H1 (cell line): Measurements from ENCODE around the gene HEBP2. TPM values are rescaled to one million over a fixed set of nuclear protein-coding genes. Genes with fewer than 3 reads are reported as not detected.

ENCODE experiments used
- CBX8 ChIP-seq: fragments of 300-800, 300-1000 bp; sonication (generic); IDR thresholded peaks from 2 replicates; pipeline ENCODE4 v1.7.1; 2016; ENCODE audit warnings: low read depth, low read length, borderline replicate concordance
- SP2 ChIP-seq: IDR thresholded peaks from 2 replicates; pipeline ENCODE4 v1.6.1; 2012; ENCODE audit warnings: mild to moderate bottlenecking, low read length, inconsistent platforms
- TAF1 ChIP-seq: IDR thresholded peaks from 2 replicates; pipeline ENCODE4 v1.6.1; 2011; ENCODE audit warnings: mild to moderate bottlenecking, low read depth, low read length
- polyA plus RNA-seq, 7 experiments: library from polyadenylated mRNA; depleted of rRNA in 3 of 7; stranded (reverse) in 5 of 7; unstranded in 2 of 7; fragments of >200 nt in 5 of 7; fragments of 200-250 nt in 2 of 7; gene quantifications; 1 replicate in 5 of 7; 2 replicates in 1 of 7; 4 replicates in 1 of 7; pipeline versions ENCODE4 v1.2.1 to v1.2.3, GENCODE V29; 2011 to 2013; ENCODE audit warnings: missing spikeins in 2 of 7, mixed read lengths in 2 of 7
- total RNA-seq: library from RNA; stranded (reverse); fragmentation: NEBNext Ultra II Directional; extraction: Animal tissue kit (Norgen Biotek cat#: 25700); gene quantifications from 2 replicates; pipeline ENCODE4 v1.2.1, GENCODE V29; 2021

HEBP2 gene
- total and polyA plus RNA-seq, 2 of the 8 experiments (the other 6 are each of a cell fraction or from before 2014, with no cell fraction given): 6.5 to 37.9 TPM

DNA sequence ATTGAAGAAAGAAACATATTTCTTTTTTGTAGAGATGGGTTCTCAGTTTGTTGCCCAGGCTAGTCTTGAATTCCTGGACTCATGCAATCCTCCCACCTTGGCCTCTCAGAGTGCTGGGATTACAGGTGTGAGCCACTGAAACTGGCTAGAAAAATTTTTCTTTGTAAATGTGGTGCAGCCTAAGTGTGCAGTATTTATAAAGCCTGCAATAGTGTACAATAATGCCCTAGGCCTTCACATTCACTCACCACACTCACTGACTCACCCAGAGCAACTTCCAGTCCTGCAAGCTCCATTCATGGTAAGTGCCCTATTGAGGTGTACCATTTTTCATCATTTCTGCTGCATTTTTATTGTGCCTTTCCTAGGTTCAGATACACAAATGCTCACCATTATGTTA lies 63.9 kb downstream of the HEBP2 start (continued):
- TF ChIP-seq CBX8 (no peak), TAF1 (no peak), SP2 (no peak)
